A673 (cell line): ENCODE data around the gene NCAPG. TPM values are rescaled to one million over a fixed set of nuclear protein-coding genes. Genes with fewer than 3 reads are reported as not detected.

Experiments used
- BruUV-seq: library from RNA; stranded (reverse); fragments of 400-500 nt; replicated peaks from 2 replicates; lab custom pipeline; 2021; lab: Mats Ljungman, UMichigan
- CTCF ChIA-PET: fragments of 300-600 bp; sonication (Branson Sonifier 250); formaldehyde crosslinking; loops from one replicate; lab custom pipeline; 2022; ENCODE audit warnings: antibody characterized with exemption; lab: Charles Lee
- POLR2A ChIA-PET: fragments of 300-600 bp; sonication (Branson Sonifier 250); formaldehyde crosslinking; loops from one replicate; lab custom pipeline; 2022; ENCODE audit warnings: antibody characterized with exemption; ENCODE audit not compliant: low non-redundant PET; lab: Charles Lee
- DNase-seq: peaks from one replicate; pipeline ENCODE4 v3.0.0-alpha.2; 2015; ENCODE audit warnings: low spot score
- H3K27ac ChIP-seq: fragments of 200-600 bp; sonication (generic); 2 replicates; pipeline ENCODE4 v1.5.1; 2016; ENCODE audit warnings: mixed run types, low read depth, mild to moderate bottlenecking, mixed read lengths, antibody characterized with exemption, low read length; ENCODE audit not compliant: poor library complexity, severe bottlenecking
- H3K27me3 ChIP-seq: fragments of 200-600 bp; sonication (generic); replicated peaks from 2 replicates; pipeline ENCODE4 v1.6.1; 2017; ENCODE audit warnings: mixed run types, low read depth, mild to moderate bottlenecking, mixed read lengths, antibody characterized with exemption, low read length; ENCODE audit not compliant: insufficient read depth, poor library complexity
- H3K36me3 ChIP-seq: fragments of 200-600 bp; sonication (generic); 2 replicates; pipeline ENCODE4 v1.6.1; 2016; ENCODE audit warnings: mixed run types, mild to moderate bottlenecking, mixed read lengths, antibody characterized with exemption, low read length; ENCODE audit not compliant: insufficient read depth, poor library complexity, severe bottlenecking
- H3K4me1 ChIP-seq: fragments of 200-600 bp; sonication (generic); 2 replicates; pipeline ENCODE4 v1.6.1; 2017; ENCODE audit warnings: mixed run types, mild to moderate bottlenecking, mixed read lengths, antibody characterized with exemption, low read length; ENCODE audit not compliant: insufficient read depth, poor library complexity, severe bottlenecking
- H3K4me3 ChIP-seq: fragments of 200-600 bp; sonication (generic); 2 replicates; pipeline ENCODE4 v1.5.1; 2016; ENCODE audit warnings: low read depth, mixed run types, mild to moderate bottlenecking, mixed read lengths, low read length; ENCODE audit not compliant: poor library complexity, severe bottlenecking
- H3K9me3 ChIP-seq: fragments of 200-600 bp; sonication (generic); 2 replicates; pipeline ENCODE4 v1.6.1; 2016; ENCODE audit warnings: mixed run types, low read depth, mild to moderate bottlenecking, mixed read lengths, antibody characterized with exemption, low read length; ENCODE audit not compliant: poor library complexity, severe bottlenecking
- EZH2 ChIP-seq: fragments of 200-600 bp; sonication (generic); IDR thresholded peaks from 2 replicates; pipeline ENCODE4 v1.6.1; 2017; ENCODE audit warnings: borderline replicate concordance, low read depth, mild to moderate bottlenecking, mixed read lengths, antibody characterized with exemption, low read length; ENCODE audit not compliant: poor library complexity, severe bottlenecking
- intact Hi-C: fragments of 100-400 bp; cut with micrococcal nuclease; formaldehyde crosslinking; loops from one replicate; pipeline ENCODE4 v1.10.0; 2022; ENCODE audit not compliant: unreplicated experiment
- total RNA-seq: library from RNA; stranded (reverse); gene quantifications from 2 replicates; pipeline ENCODE4 v1.2.3, GENCODE V29; 2021
- TF ChIP-seq, protein P1 (sequence below): fragments of 300-800, 200-600 bp; sonication (generic); conservative IDR thresholded peaks from 2 replicates; pipeline ENCODE4 v1.5.1; 2017; ENCODE audit warnings: low read depth, mild to moderate bottlenecking, antibody characterized with exemption, low read length, moderate library complexity, mixed read lengths

Gene NCAPG
- total RNA-seq, 1 experiment from 2014 or later = 105 TPM

DNA sequence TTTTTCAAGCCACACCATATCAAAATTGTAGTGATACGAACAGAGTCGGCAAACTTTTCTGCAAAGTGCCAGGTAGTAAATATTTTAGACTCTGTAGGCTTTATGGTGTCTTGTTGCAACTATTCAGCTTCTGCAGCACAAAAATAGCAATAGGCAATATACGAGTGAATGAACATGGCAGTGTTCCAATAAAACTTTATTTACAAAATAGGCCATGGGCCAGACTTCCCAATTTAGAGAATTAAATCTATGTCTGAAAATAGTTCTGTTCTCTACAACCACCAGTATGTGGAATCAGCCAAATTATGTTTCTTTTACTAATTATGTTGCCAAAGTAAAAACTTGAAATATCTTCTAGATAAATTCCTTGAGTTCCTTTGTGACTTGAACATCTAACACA lies 56.5 kb downstream of the NCAPG start:
- H3K36me3 ChIP-seq = no peaks in the 10 kb centered on the region
- intact Hi-C loops = no loop called here
- peaks cover 2% of the 10 kb centered on the region for H3K9me3 ChIP-seq
- no peak overlapping the region for H3K4me3 ChIP-seq
- no peak overlapping the region for H3K27ac ChIP-seq
- BruUV-seq = no TSS peak
- no peaks in the 10 kb centered on the region for H3K27me3 ChIP-seq
- no peak for TF ChIP-seq EZH2
- TF ChIP-seq, protein P1, sequence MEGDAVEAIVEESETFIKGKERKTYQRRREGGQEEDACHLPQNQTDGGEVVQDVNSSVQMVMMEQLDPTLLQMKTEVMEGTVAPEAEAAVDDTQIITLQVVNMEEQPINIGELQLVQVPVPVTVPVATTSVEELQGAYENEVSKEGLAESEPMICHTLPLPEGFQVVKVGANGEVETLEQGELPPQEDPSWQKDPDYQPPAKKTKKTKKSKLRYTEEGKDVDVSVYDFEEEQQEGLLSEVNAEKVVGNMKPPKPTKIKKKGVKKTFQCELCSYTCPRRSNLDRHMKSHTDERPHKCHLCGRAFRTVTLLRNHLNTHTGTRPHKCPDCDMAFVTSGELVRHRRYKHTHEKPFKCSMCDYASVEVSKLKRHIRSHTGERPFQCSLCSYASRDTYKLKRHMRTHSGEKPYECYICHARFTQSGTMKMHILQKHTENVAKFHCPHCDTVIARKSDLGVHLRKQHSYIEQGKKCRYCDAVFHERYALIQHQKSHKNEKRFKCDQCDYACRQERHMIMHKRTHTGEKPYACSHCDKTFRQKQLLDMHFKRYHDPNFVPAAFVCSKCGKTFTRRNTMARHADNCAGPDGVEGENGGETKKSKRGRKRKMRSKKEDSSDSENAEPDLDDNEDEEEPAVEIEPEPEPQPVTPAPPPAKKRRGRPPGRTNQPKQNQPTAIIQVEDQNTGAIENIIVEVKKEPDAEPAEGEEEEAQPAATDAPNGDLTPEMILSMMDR = no peak
- POLR2A ChIA-PET = no interaction called here
- H3K4me1 ChIP-seq = no peaks in the 10 kb centered on the region
- DNase-seq = no peak
- CTCF ChIA-PET = no interaction called here

DNA sequence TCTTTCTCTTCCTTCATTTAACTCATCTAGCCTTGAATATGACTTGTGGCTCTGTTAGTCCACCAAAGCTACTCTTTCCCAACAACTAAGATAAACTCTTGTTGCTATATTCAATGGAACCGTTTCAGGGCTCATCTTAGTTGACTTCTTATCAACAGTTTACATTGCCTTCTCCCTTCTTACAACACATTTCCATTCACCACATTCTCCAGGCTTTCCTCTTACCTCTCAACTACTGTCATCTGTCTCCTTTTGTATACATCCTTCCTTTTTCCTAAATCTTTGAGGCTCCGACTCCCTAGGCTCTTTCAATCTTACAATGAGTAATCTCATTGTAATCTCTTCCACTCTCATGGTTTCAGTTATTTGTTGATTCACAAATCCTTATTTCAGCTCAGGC lies 58.5 kb downstream of the NCAPG start:
- POLR2A ChIA-PET = no interaction called here
- no peak for DNase-seq
- no peak for TF ChIP-seq EZH2
- TF ChIP-seq, protein P1 = no peak
- H3K9me3 ChIP-seq = no peaks in the 10 kb centered on the region
- H3K27me3 ChIP-seq = no peaks in the 10 kb centered on the region
- CTCF ChIA-PET = no interaction called here
- H3K4me3 ChIP-seq = no peak overlapping the region
- no peaks in the 10 kb centered on the region for H3K36me3 ChIP-seq
- no peak overlapping the region for H3K27ac ChIP-seq
- no peaks in the 10 kb centered on the region for H3K4me1 ChIP-seq
- intact Hi-C loops = no loop called here
- BruUV-seq = no TSS peak

DNA sequence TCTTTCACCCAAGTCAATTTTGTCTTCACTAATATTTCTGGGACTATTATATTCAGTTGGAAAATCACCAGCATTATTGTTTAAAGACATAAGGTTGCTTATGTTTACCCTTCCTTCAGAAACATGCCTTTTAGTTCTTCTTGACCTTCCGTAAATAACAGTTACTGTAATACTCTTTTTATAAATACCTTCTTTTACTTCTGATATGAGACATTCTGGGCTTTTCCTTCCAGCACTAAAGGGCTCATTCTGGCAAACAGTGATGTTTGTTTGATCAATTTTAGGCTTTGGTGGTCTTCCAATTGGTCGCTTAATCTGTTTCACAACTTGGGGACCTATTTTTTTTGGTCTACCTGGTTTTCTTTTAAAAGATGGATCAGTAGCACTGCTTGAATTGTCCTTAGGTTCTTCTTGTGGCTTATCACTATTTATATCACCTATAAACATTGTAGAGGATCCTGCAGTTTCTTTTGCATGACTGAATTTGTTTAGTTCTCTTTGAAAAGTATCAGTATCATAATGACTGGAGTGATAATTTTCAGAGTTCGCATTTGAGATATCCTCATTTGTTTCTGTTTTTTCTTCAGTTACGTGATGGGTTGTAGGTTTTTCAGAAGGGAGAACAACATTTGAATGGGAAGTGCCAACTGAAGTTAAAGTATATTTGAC lies 64.8 kb downstream of the NCAPG start:
- POLR2A ChIA-PET = interaction anchor here (0.6 kb wide), 1 partner anchor 14 kb away, joined by 3 read pairs; no protein-coding TSS in a partner anchor

More for the DNA sequence above, 64.8 kb downstream of the NCAPG start:
- Histone ChIP-seq H3K9me3 (no peaks in the 10 kb centered on the region), H3K27ac (no peak overlapping the region), H3K4me1 (no peaks in the 10 kb centered on the region), H3K27me3 (no peaks in the 10 kb centered on the region), H3K4me3 (no peak overlapping the region), H3K36me3 (no peaks in the 10 kb centered on the region)
- no peak for DNase-seq
- CTCF ChIA-PET = no interaction called here
- no peak for TF ChIP-seq EZH2
- TF ChIP-seq, protein P1 = no peak
- intact Hi-C loops = no loop called here
- BruUV-seq = no TSS peak
